ENCODE results near the gene FAM193A.
"Not testable (repeated sequence)": the region's sequence is repeated elsewhere in the genome, so short reads cannot be mapped to it uniquely, and the experiment has no call there.

The FAM193A gene

GRCh38 chr4:2574863-2575262 lies 38.4 kb downstream of the FAM193A start:
- DNase-seq (ENCODE audit: low read depth in 2 of 2): no peak

GRCh38 chr4:2576290-2576689 lies 39.8 kb downstream of the FAM193A start:
- no peak for DNase-seq (ENCODE audit: low read depth in 2 of 2)

GRCh38 chr4:2578106-2578505 lies 41.7 kb downstream of the FAM193A start:
- DNase-seq (ENCODE audit: low read depth in 2 of 2): no peak

GRCh38 chr4:2579910-2580309 lies 43.5 kb downstream of the FAM193A start:
- DNase-seq (ENCODE audit: low read depth in 2 of 2): no peak

- DNase-seq (ENCODE audit: low read depth in 2 of 2): no peak
Observed at GRCh38 chr4:2583092-2583491, 46.6 kb downstream of the FAM193A start.

- DNase-seq (ENCODE audit: low read depth in 2 of 2): no peak
Observed at GRCh38 chr4:2583517-2583916, 47.1 kb downstream of the FAM193A start.

GRCh38 chr4:2586502-2586901 lies 50.1 kb downstream of the FAM193A start:
- DNase-seq (ENCODE audit: low read depth in 2 of 2): no peak

GRCh38 chr4:2587213-2587823 lies 50.9 kb downstream of the FAM193A start:
- DNase-seq (ENCODE audit: low read depth in 2 of 2): no peak

GRCh38 chr4:2588259-2588658 lies 51.8 kb downstream of the FAM193A start:
- DNase-seq (ENCODE audit: low read depth in 2 of 2): no peak

- no peak for DNase-seq (ENCODE audit: low read depth in 2 of 2)
Observed at GRCh38 chr4:2591189-2591588, 54.7 kb downstream of the FAM193A start.

GRCh38 chr4:2592014-2592413 lies 55.6 kb downstream of the FAM193A start:
- not testable (repeated sequence) for DNase-seq (ENCODE audit: low read depth in 2 of 2)

GRCh38 chr4:2592572-2592971 lies 56.1 kb downstream of the FAM193A start:
- DNase-seq (ENCODE audit: low read depth in 2 of 2): no peak

- DNase-seq (ENCODE audit: low read depth in 2 of 2): no peak
Observed at GRCh38 chr4:2593003-2593402, 56.6 kb downstream of the FAM193A start.

GRCh38 chr4:2595436-2595835 lies 59.0 kb downstream of the FAM193A start:
- no peak for DNase-seq (ENCODE audit: low read depth in 2 of 2)

GRCh38 chr4:2595952-2596552 lies 59.6 kb downstream of the FAM193A start:
- no peak for DNase-seq (ENCODE audit: low read depth in 2 of 2)

GRCh38 chr4:2596611-2597010 lies 60.2 kb downstream of the FAM193A start:
- no peak for DNase-seq (ENCODE audit: low read depth in 2 of 2)

GRCh38 chr4:2598511-2599303 lies 62.3 kb downstream of the FAM193A start:
- DNase-seq (ENCODE audit: low read depth in 2 of 2): no peak

GRCh38 chr4:2599304-2599654 lies 62.8 kb downstream of the FAM193A start:
- DNase-seq (ENCODE audit: low read depth in 2 of 2): no peak

- DNase-seq (ENCODE audit: low read depth in 2 of 2): no peak
Observed at GRCh38 chr4:2600878-2601277, 64.4 kb downstream of the FAM193A start.

GRCh38 chr4:2604614-2605013 lies 68.2 kb downstream of the FAM193A start:
- DNase-seq (ENCODE audit: low read depth in 2 of 2): no peak

- no peak for DNase-seq (ENCODE audit: low read depth in 2 of 2)
Observed at GRCh38 chr4:2606960-2607506, 70.6 kb downstream of the FAM193A start.

- no peak for DNase-seq (ENCODE audit: low read depth in 2 of 2)
Observed at GRCh38 chr4:2607822-2608221, 71.4 kb downstream of the FAM193A start.

- no peak for DNase-seq (ENCODE audit: low read depth in 2 of 2)
Observed at GRCh38 chr4:2608291-2608690, 71.8 kb downstream of the FAM193A start.

Measured in stimulated activated CD8-positive, alpha-beta memory T cell treated with anti-CD3 and anti-CD28 coated beads, Interleukin-2, amount 100 ng/mL, for 1 hour (primary cell).